HepG2 (cell line): ENCODE results near the gene URI1. TPM values are rescaled to one million over a fixed set of nuclear protein-coding genes. Genes with fewer than 3 reads are reported as not detected.
A peak's percentile ranks its signal among the peaks of the same experiment; 100 is the strongest.

Experiments used
- MZF1 ChIP-seq: sonication (generic); formaldehyde crosslinking; IDR thresholded peaks from 2 replicates; pipeline ENCODE4 v1.8.1; 2023; ENCODE audit warnings: mild to moderate bottlenecking, missing genetic modification reagents, borderline replicate concordance
- PRMT3 ChIP-seq: sonication (generic); formaldehyde crosslinking; IDR thresholded peaks from 2 replicates; pipeline ENCODE4 v1.8.1; 2022; ENCODE audit warnings: low read depth, mild to moderate bottlenecking, moderate library complexity, missing genetic modification reagents, borderline replicate concordance
- RBFOX2 ChIP-seq: fragments of 200-400 bp; formaldehyde crosslinking; IDR thresholded peaks from 2 replicates; pipeline ENCODE4 v1.6.1; 2017; ENCODE audit warnings: low read depth, mild to moderate bottlenecking, low read length
- U2AF2 ChIP-seq: fragments of 200-400 bp; formaldehyde crosslinking; IDR thresholded peaks from 2 replicates; pipeline ENCODE4 v1.6.1; 2017; ENCODE audit warnings: low read depth, mild to moderate bottlenecking, low read length
- ZNF30 ChIP-seq: sonication (generic); formaldehyde crosslinking; IDR thresholded peaks from 2 replicates; pipeline ENCODE4 v1.5.0; 2020; ENCODE audit warnings: mild to moderate bottlenecking, missing genetic modification reagents
- ZNF460 ChIP-seq: sonication (generic); formaldehyde crosslinking; IDR thresholded peaks from 2 replicates; pipeline ENCODE4 v1.5.1; 2020; ENCODE audit warnings: missing genetic modification reagents, mild to moderate bottlenecking, borderline replicate concordance
- ZNF549 ChIP-seq: sonication (generic); formaldehyde crosslinking; IDR thresholded peaks from 2 replicates; pipeline ENCODE4 v1.5.0; 2020; ENCODE audit warnings: missing genetic modification reagents
- ZNF564 ChIP-seq: sonication (generic); formaldehyde crosslinking; IDR thresholded peaks from 2 replicates; pipeline ENCODE4 v1.8.1; 2023; ENCODE audit warnings: mild to moderate bottlenecking, missing genetic modification reagents
- ZNF614 ChIP-seq: IDR thresholded peaks from 2 replicates; pipeline ENCODE4 v1.6.1; 2018; ENCODE audit warnings: missing biosample characterization, missing genetic modification reagents, inconsistent platforms, borderline replicate concordance
- ZNF776 ChIP-seq: sonication (generic); formaldehyde crosslinking; IDR thresholded peaks from 2 replicates; pipeline ENCODE4 v1.4.0; 2020; ENCODE audit warnings: mild to moderate bottlenecking, missing genetic modification reagents
- polyA plus RNA-seq, 8 experiments: library from polyadenylated mRNA; depleted of rRNA in 3 of 8; stranded (reverse) in 7 of 8; unstranded in 1 of 8; fragments of >200 nt; fragmentation: Illumina TruSeq in 4 of 8; extraction: Trizol in 4 of 8; gene quantifications; 2 replicates each; pipeline versions ENCODE4 v1.2.1 to v1.2.3, GENCODE V29; 2011 to 2016; ENCODE audit warnings: low read depth in 4 of 8, missing spikeins in 1 of 8, mixed read lengths in 1 of 8; ENCODE audit not compliant: insufficient read depth in 1 of 8
- total RNA-seq, 5 experiments: library from RNA; depleted of rRNA; stranded (reverse); fragments of >200 nt; fragmentation: Illumina TruSeq; extraction: Trizol; gene quantifications; 2 replicates each; pipeline ENCODE4 v1.2.3, GENCODE V29; 2016; ENCODE audit warnings: low read depth in 1 of 5
- TF ChIP-seq, protein P1 (sequence below): sonication (generic); formaldehyde crosslinking; IDR thresholded peaks from 2 replicates; pipeline ENCODE4 v1.8.0; 2023; ENCODE audit warnings: mild to moderate bottlenecking, missing genetic modification reagents
- TF ChIP-seq, protein P2 (sequence below): sonication (generic); formaldehyde crosslinking; IDR thresholded peaks from one replicate; pipeline ENCODE4 v1.5.1; 2020; ENCODE audit warnings: mild to moderate bottlenecking, missing genetic modification reagents; ENCODE audit errors: not compliant biosample characterization
- TF ChIP-seq, protein P3 (sequence below): sonication (generic); formaldehyde crosslinking; conservative IDR thresholded peaks from 2 replicates; pipeline ENCODE4 v1.4.0; 2020; ENCODE audit warnings: mild to moderate bottlenecking, missing genetic modification reagents, moderate library complexity
- TF ChIP-seq, protein P4 (sequence below), 2 experiments: sonication (generic) in 1 of 2; formaldehyde crosslinking in 1 of 2; IDR thresholded peaks; 2 replicates each; pipeline versions ENCODE4 v1.4.0 to v1.6.1; 2018 to 2020; ENCODE audit warnings: missing genetic modification reagents in 2 of 2, borderline replicate concordance in 1 of 2, low read depth in 1 of 2, mild to moderate bottlenecking in 1 of 2, missing biosample characterization in 1 of 2

The URI1 gene
- total and polyA plus RNA-seq, 2 of the 13 experiments (the other 11 are each of a cell fraction or from before 2014, with no cell fraction given), result 43.6 to 67.9 TPM

DNA sequence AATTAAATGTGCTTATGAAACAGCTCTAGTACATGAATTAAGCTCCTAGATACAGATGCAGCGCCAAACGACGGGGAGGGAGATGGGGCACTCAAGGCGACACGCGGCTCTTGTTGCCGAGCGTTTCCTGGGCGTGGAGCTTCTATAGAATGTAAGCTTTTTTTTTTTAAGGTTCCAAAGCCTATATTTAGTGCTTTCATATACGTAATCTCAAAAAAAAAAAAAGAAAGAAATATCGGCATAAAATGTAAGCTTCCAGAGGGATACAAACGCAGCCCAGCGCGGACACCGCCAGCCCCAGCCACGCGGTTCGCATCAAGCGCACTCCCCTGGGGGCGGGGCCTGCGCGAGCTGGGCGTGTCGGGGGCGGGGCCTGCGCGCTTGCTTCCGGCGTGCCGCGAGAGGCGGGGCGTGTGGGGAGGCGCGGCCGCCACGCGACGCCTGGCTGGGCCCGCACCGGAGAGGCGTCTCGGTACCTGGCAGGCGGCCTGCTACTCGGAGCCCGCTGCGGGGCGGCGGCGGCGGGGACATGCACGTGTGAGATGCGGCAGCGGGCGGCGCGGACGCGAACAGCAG is at the start of gene URI1 (continued):
- TF ChIP-seq U2AF2, result no peak
- TF ChIP-seq, protein P1, sequence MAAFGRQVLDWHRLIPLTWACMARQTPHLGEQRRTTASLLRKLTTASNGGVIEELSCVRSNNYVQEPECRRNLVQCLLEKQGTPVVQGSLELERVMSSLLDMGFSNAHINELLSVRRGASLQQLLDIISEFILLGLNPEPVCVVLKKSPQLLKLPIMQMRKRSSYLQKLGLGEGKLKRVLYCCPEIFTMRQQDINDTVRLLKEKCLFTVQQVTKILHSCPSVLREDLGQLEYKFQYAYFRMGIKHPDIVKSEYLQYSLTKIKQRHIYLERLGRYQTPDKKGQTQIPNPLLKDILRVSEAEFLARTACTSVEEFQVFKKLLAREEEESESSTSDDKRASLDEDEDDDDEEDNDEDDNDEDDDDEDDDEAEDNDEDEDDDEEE (CRISPR knock-in tag), result no peak
- TF ChIP-seq, protein P2, sequence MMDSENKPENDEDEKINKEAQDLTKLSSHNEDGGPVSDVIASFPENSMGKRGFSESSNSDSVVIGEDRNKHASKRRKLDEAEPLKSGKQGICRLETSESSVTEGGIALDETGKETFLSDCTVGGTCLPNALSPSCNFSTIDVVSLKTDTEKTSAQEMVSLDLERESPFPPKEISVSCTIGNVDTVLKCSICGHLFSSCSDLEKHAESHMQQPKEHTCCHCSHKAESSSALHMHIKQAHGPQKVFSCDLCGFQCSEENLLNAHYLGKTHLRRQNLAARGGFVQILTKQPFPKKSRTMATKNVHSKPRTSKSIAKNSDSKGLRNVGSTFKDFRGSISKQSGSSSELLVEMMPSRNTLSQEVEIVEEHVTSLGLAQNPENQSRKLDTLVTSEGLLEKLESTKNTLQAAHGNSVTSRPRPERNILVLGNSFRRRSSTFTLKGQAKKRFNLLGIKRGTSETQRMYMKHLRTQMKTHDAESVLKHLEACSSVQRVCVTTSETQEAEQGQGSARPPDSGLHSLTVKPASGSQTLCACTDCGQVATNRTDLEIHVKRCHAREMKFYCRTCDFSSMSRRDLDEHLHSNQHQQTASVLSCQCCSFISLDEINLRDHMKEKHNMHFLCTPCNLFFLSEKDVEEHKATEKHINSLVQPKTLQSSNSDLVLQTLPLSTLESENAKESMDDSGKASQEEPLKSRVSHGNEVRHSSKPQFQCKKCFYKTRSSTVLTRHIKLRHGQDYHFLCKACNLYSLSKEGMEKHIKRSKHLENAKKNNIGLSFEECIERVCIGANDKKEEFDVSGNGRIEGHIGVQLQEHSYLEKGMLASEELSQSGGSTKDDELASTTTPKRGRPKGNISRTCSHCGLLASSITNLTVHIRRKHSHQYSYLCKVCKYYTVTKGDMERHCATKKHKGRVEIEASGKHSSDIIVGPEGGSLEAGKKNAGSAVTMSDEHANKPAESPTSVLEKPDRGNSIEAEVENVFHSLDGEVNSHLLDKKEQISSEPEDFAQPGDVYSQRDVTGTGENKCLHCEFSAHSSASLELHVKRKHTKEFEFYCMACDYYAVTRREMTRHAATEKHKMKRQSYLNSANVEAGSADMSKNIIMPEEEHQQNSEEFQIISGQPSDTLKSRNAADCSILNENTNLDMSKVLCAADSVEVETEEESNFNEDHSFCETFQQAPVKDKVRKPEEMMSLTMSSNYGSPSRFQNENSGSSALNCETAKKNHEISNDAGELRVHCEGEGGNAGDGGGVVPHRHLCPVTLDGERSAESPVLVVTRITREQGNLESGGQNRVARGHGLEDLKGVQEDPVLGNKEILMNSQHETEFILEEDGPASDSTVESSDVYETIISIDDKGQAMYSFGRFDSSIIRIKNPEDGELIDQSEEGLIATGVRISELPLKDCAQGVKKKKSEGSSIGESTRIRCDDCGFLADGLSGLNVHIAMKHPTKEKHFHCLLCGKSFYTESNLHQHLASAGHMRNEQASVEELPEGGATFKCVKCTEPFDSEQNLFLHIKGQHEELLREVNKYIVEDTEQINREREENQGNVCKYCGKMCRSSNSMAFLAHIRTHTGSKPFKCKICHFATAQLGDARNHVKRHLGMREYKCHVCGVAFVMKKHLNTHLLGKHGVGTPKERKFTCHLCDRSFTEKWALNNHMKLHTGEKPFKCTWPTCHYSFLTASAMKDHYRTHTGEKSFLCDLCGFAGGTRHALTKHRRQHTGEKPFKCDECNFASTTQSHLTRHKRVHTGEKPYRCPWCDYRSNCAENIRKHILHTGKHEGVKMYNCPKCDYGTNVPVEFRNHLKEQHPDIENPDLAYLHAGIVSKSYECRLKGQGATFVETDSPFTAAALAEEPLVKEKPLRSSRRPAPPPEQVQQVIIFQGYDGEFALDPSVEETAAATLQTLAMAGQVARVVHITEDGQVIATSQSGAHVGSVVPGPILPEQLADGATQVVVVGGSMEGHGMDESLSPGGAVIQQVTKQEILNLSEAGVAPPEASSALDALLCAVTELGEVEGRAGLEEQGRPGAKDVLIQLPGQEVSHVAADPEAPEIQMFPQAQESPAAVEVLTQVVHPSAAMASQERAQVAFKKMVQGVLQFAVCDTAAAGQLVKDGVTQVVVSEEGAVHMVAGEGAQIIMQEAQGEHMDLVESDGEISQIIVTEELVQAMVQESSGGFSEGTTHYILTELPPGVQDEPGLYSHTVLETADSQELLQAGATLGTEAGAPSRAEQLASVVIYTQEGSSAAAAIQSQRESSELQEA (CRISPR knock-in tag), result no peak
- peak; percentile 88 for TF ChIP-seq RBFOX2
- no peak for TF ChIP-seq ZNF549 (CRISPR knock-in tag)
- no peak for TF ChIP-seq MZF1 (CRISPR knock-in tag)
- TF ChIP-seq, protein P3, sequence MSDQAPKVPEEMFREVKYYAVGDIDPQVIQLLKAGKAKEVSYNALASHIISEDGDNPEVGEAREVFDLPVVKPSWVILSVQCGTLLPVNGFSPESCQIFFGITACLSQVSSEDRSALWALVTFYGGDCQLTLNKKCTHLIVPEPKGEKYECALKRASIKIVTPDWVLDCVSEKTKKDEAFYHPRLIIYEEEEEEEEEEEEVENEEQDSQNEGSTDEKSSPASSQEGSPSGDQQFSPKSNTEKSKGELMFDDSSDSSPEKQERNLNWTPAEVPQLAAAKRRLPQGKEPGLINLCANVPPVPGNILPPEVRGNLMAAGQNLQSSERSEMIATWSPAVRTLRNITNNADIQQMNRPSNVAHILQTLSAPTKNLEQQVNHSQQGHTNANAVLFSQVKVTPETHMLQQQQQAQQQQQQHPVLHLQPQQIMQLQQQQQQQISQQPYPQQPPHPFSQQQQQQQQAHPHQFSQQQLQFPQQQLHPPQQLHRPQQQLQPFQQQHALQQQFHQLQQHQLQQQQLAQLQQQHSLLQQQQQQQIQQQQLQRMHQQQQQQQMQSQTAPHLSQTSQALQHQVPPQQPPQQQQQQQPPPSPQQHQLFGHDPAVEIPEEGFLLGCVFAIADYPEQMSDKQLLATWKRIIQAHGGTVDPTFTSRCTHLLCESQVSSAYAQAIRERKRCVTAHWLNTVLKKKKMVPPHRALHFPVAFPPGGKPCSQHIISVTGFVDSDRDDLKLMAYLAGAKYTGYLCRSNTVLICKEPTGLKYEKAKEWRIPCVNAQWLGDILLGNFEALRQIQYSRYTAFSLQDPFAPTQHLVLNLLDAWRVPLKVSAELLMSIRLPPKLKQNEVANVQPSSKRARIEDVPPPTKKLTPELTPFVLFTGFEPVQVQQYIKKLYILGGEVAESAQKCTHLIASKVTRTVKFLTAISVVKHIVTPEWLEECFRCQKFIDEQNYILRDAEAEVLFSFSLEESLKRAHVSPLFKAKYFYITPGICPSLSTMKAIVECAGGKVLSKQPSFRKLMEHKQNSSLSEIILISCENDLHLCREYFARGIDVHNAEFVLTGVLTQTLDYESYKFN, result no peak
- no peak for TF ChIP-seq ZNF776
- TF ChIP-seq ZNF614 (CRISPR knock-in tag), result no peak
- TF ChIP-seq ZNF30 (CRISPR knock-in tag), result no peak
- peak; percentile 57; the same call in 1 of the 2 replicates for TF ChIP-seq PRMT3
- TF ChIP-seq ZNF460 (CRISPR knock-in tag), result no peak
- TF ChIP-seq, protein P4, sequence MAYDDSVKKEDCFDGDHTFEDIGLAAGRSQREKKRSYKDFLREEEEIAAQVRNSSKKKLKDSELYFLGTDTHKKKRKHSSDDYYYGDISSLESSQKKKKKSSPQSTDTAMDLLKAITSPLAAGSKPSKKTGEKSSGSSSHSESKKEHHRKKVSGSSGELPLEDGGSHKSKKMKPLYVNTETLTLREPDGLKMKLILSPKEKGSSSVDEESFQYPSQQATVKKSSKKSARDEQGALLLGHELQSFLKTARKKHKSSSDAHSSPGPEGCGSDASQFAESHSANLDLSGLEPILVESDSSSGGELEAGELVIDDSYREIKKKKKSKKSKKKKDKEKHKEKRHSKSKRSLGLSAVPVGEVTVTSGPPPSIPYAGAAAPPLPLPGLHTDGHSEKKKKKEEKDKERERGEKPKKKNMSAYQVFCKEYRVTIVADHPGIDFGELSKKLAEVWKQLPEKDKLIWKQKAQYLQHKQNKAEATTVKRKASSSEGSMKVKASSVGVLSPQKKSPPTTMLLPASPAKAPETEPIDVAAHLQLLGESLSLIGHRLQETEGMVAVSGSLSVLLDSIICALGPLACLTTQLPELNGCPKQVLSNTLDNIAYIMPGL (CRISPR knock-in tag; IDR thresholded peaks at IDR 0.05; ENCODE audit: borderline replicate concordance in 1 of 2, low read depth in 1 of 2), result no peak
- no peak for TF ChIP-seq ZNF564
